GM18907 (cell line): ENCODE results near the gene ABLIM2.

Experiments used
- ATAC-seq: cut with Tn5 transposase; IDR thresholded peaks from one replicate; pipeline ENCODE4 v1.9.1; 2021; ENCODE audit warnings: mild to moderate bottlenecking, moderate library complexity; ENCODE audit not compliant: unreplicated experiment

The ABLIM2 gene

GRCh38 chr4:8009710-8010511 lies 148.7 kb downstream of the ABLIM2 start:
- ATAC-seq = no peak

- ATAC-seq = no peak
These were observed 149.5 kb downstream of the ABLIM2 start for GRCh38 chr4:8009097-8009496.

- ATAC-seq = no peak
These were observed 150.2 kb downstream of the ABLIM2 start for GRCh38 chr4:8008391-8008790.

DNA sequence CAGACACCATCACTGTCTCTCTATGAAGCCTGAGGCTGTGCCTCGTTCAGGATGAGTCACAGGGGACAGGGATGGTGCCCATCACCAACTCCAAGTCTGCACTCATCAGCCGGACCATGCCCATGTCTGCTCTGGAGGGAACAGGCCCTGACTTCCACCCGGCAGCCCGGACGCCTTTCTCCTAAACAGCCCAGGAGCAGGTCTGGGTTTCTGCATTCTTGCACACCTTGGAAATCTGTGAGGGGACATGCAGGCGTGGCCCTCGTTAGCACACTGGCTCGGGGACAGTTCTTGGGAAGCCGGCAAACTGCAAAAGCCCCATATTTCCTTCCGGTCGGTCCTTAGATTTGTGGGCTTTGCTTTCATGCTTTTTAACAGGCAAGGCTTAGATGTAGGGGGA lies 151.0 kb downstream of the ABLIM2 start:
- no peak for ATAC-seq

DNA sequence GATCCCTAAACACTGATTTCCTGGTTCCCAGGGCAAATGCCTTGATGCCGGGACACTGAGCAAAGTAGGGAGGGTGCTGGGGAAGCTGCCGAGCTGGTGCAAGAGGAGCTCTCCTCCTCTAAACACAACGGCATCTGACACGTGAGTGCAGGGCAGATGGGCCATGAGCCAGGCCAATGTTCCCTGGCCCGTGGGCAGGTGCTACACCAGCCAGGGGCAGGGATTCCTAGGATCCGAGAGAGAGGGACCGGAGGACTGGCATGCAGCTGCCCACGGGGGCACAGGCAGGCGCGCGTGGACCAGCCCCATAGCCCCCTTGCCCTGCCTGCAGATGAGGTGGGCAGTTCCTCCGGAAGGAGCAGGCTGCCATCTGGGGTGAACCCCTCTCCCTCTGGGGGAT lies 152.1 kb downstream of the ABLIM2 start:
- ATAC-seq = no peak

DNA sequence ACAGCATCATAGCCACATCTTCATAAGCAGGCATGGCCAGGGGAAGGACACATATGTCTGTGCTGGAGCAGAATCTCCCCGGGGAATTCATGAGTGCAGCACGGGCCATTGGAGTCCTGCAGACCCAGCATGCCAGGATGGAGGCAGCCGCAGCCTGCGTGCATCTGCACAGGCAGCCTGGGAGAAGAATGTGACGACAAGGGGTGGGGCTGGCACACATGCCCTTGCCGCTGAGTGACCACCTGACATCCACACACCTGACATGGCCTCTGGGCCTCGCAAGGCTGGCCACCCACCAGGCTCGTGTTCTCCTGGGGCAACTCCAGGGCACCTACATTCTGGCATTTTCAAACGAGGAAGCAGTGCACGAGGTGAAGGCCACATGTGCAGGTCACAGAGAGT lies 152.8 kb downstream of the ABLIM2 start:
- ATAC-seq = no peak

- no peak for ATAC-seq
These were observed 153.4 kb downstream of the ABLIM2 start for GRCh38 chr4:8005033-8005808.

- no peak for ATAC-seq
These were observed 154.5 kb downstream of the ABLIM2 start for GRCh38 chr4:8004066-8004465.

GRCh38 chr4:8002525-8003309 lies 155.9 kb downstream of the ABLIM2 start:
- ATAC-seq = no peak

DNA sequence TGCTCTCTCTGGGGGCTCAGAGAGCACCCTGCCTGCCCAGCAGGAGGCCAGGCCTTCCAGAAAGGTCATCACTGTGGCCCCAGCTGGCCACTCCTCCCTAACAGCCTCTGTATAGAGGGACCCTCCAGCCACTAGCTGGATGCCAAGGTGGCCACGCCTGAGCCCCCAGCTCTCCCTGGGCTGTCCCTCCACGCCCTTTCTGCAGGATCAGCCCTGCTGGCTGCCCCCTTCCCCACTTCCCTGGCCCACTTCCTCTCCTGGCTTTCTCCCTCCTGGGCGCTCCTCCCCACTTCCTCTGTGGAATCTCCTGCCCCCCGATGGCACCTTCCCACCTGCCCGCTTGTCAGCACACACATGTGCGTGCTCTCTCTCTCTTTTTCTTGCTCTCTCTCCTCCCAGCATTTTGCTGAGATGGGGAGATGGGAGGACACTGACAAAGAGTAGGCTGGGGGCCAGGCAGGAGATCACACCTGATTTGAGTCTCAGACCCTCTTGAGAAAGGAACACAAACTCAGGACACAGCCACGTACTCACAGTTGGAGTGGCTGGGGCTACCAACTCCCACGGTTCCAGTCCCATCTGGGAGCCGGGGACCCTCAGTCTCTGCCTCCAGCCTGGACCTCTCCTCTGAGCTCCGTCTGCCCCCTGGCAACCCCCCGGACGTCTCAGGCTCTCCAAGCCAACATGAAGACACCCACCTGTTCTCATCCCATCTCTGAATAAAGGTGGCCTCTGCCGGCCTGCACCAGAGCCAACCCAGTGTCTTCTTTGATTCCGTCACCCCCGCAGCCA lies 156.9 kb downstream of the ABLIM2 start:
- no peak for ATAC-seq

DNA sequence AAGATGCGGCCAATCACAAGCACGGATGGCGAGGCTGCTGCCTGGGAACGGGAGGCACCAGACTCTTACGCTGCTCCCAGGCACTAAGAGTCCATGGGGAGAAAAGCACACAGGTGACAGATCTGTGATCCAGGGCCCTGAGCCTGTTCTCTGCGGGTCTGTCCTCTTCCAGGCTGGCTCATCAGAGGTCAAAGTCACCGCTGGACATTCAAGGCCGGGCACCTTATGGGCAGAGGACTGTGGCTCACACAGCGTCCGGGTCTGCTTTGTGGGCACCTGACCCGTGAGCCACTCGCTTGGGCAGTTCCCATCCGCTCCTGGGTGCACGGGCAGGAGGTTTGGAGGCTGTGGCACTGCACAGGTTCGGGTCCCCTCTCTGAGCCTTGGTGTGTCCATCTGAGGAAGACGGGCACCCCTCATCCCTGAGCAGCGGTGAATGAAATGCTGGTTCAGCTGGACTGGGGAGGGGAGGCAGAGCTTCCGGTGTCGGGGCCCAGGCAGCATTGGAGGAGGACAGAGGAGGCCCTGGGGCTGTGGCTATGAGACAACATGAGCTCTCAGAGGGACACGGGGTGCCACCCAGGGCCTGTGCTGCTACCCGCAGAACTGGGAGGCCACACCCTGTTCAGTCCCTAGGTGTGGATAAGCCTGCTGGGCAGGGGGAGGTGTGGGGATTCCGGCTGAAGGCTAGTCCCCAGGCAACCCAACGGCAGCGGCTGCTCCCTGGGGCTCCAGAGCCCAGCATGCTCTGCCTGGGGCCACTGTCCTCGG lies 157.7 kb downstream of the ABLIM2 start:
- ATAC-seq = no peak

DNA sequence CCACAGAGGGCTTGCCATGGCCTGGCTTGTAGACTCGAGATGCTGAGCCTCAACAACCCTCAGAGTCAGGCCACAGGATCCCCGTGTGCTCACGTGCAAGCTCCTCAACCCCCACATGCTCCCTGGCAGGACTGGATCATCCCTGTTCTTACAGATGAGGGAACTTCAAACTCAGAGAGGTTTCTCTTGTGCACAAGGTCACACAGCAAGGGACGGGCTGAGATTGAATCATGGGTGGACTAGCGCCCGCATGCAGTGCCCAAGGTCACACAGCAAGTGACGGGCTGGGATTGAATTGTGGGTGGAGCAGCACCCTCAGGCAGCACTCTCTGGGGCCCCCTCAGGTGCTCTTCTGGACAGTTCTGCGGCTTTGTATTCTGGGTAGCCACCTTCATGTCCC lies 158.4 kb downstream of the ABLIM2 start:
- no peak for ATAC-seq

DNA sequence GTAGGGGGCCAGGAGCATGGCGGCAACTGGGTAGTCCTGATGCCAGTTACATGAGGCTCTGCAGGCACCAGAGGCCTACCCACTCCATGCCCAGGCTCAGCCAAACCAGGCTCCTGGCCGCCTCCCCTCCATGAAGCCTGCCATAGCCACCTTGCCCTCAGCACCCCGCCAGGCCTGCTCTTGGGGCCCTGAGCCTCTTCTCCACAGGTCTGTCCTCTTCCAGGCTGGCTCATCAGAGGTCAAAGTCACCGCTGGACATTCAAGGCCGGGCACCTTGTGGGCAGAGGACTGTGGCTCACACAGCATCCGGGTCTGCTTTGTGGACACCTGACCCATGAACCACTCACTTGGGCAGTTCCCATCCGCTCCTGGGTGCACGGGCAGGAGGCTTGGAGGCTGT lies 158.9 kb downstream of the ABLIM2 start:
- ATAC-seq = no peak

- ATAC-seq = no peak
These were observed 159.3 kb downstream of the ABLIM2 start for GRCh38 chr4:7999279-7999678.

GRCh38 chr4:7998447-7998846 lies 160.2 kb downstream of the ABLIM2 start:
- no peak for ATAC-seq

GRCh38 chr4:7995866-7996265 lies 162.7 kb downstream of the ABLIM2 start:
- ATAC-seq = no peak

- ATAC-seq = no peak
These were observed 163.5 kb downstream of the ABLIM2 start for GRCh38 chr4:7995135-7995534.

- ATAC-seq = no peak
These were observed 164.9 kb downstream of the ABLIM2 start for GRCh38 chr4:7993671-7994070.

DNA sequence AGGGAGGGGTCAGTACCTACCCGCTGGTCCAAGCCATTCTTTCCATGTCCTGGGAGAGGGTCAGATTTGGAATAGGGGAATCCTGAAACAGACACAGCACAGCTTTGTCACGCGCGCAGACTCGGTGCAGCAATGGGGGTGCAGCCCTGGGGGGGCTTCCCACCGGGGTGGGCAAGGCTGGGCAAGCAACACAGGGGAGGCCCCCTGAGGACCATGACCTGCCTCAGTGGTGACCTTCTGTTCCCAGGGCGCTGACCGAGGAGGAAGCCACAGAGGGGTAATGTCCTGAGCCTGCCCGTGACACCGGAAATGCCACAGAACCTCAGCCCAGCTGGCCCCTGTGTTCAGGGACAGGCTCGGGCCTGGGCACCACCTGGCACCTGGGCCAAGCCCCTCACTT lies 165.8 kb downstream of the ABLIM2 start:
- no peak for ATAC-seq
